ENCODE data around the gene TULP4. TPM values are rescaled to one million over a fixed set of nuclear protein-coding genes. Genes with fewer than 3 reads are reported as not detected.

Gene TULP4
- total RNA-seq, 2 donors from 2014 or later: 140 to 199 TPM

DNA sequence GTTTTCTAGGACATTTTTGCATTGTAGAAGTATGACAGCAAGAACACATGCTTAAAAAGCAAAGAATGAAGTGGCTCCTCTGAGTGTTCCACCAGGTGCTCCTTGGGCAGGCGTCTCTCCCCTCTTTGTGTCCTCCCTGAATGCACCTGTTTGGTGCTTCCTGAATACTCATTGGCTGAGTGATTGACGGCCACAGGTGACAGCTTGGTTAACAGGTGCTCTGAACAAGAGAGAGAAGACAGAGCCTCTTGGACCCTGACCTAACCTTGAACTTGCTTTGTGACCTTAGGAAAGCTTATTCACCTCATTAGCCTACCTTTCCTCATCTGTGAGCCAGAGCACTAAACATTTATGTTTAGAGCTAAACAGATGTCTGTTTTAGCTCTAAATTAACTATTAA, 93.7 kb downstream of the TULP4 start:
- DNase-seq (ENCODE audit: low spot score): no peak
- Histone ChIP-seq H3K36me3 (no peaks in the 10 kb centered on the region), H3K27me3 (no peaks in the 10 kb centered on the region), H3K27ac (no peak overlapping the region), H3K4me3 (no peak overlapping the region), H3K4me1 (peaks cover 0 to 40% of the 10 kb centered on the region in 2 donors), H3K9me3 (no peaks in the 10 kb centered on the region)
- TF ChIP-seq CTCF (IDR thresholded peaks at IDR 0.05): no peak

DNA sequence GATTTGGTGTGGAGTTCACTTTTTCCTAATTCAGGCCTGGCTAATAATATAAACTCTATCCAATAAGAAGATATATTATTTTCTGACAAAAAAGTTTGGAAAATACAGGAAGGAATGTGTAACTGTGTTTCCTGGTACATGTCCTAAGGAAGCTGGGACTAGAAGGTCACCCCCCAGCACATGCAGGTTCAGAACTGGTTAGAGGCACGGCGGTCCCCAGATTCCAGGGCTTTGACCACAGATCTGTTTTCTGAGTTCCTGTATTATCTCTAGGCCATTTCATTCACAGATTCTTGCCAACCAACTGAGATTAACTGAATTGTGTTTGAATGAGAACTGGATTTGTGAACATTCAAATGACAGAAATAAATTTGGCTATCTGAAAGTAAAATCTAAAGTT, 94.5 kb downstream of the TULP4 start:
- no peak for DNase-seq (ENCODE audit: low spot score)
- TF ChIP-seq CTCF (IDR thresholded peaks at IDR 0.05): no peak
- Histone ChIP-seq H3K27me3 (no peaks in the 10 kb centered on the region), H3K27ac (no peak overlapping the region), H3K4me1 (peaks cover 0 to 40% of the 10 kb centered on the region in 2 donors), H3K4me3 (no peak overlapping the region), H3K9me3 (no peaks in the 10 kb centered on the region), H3K36me3 (no peaks in the 10 kb centered on the region)

DNA sequence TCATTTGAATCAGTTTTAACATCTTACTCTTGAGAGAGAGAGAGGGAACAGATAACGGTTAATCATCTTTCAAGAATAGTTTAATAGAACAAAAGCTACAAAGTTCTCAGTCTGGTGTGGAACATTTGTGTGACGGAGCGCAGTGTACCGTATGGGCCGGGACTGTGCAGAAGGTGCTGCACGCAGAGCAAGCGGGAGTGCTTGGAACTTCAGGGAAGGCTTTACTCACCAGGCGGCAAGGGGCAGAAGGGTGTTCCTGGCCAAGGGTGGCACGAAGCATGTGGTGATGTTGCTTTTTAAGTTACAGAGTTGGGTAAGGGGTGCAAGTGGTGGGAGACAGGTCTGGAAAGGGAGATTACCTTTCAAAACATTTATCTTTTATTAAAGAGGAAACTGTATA, 95.7 kb downstream of the TULP4 start:
- Histone ChIP-seq H3K4me1 (peaks cover 0 to 32% of the 10 kb centered on the region in 2 donors), H3K9me3 (no peaks in the 10 kb centered on the region), H3K27me3 (no peaks in the 10 kb centered on the region), H3K36me3 (no peaks in the 10 kb centered on the region), H3K4me3 (no peak overlapping the region), H3K27ac (peak overlapping the region in 1 of 2 donors; percentile 49)
- no peak for TF ChIP-seq CTCF (IDR thresholded peaks at IDR 0.05)
- no peak for DNase-seq (ENCODE audit: low spot score)

DNA sequence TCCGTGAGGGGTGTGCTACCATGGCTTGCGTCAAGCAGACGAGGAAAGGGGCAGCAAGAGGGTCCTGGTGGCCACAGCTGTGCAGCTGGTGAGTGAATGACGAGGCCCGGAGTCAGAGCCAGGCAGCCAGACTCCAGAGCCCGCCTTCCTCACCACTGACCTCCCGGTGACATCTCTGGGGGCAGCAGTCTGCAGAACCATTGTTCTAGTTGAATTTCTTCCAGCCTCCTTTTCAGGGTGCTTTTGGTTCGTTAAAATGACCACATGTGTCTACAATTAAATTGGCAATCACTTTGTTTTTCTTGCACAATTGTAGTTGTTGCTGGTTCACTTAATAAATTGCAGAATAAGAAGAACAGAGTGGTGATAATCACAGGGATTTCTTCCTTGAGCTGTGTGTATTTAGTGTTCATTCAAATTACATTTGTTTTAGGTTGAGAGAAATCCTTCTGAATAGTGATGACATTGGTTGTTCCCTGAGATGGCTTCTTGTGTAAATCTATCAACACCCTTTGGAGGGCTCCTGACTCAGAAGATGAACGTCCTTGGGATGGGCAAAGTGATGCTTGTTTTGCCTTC, 96.4 kb downstream of the TULP4 start:
- Histone ChIP-seq H3K27me3 (no peaks in the 10 kb centered on the region), H3K4me1 (peaks cover 0 to 32% of the 10 kb centered on the region in 2 donors), H3K9me3 (no peaks in the 10 kb centered on the region), H3K36me3 (peaks cover 4% of the 10 kb centered on the region), H3K4me3 (no peak overlapping the region), H3K27ac (peak overlapping the region; percentile 37 to 49)
- peak; percentile 66 for DNase-seq (ENCODE audit: low spot score)
- TF ChIP-seq CTCF (IDR thresholded peaks at IDR 0.05): no peak

- peaks cover 0 to 32% of the 10 kb centered on the region in 2 donors for H3K4me1 ChIP-seq
- H3K27ac ChIP-seq: peak overlapping the region; percentile 37 to 49
- H3K36me3 ChIP-seq: peaks cover 9% of the 10 kb centered on the region
- H3K9me3 ChIP-seq: no peaks in the 10 kb centered on the region
- H3K27me3 ChIP-seq: no peaks in the 10 kb centered on the region
- H3K4me3 ChIP-seq: no peak overlapping the region
- no peak for TF ChIP-seq CTCF (IDR thresholded peaks at IDR 0.05)
- no peak for DNase-seq (ENCODE audit: low spot score)
These were observed 97.2 kb downstream of the TULP4 start for GRCh38 chr6:158409451-158409850.

GRCh38 chr6:158410784-158411183, 98.5 kb downstream of the TULP4 start:
- DNase-seq (ENCODE audit: low spot score): no peak
- no peaks in the 10 kb centered on the region for H3K9me3 ChIP-seq
- H3K27ac ChIP-seq: no peak overlapping the region
- peaks cover 9% of the 10 kb centered on the region for H3K36me3 ChIP-seq
- peaks cover 0 to 32% of the 10 kb centered on the region in 2 donors for H3K4me1 ChIP-seq
- no peak for TF ChIP-seq CTCF (IDR thresholded peaks at IDR 0.05)
- no peak overlapping the region for H3K4me3 ChIP-seq
- no peaks in the 10 kb centered on the region for H3K27me3 ChIP-seq

Data from right atrium auricular region (tissue), 2 donors.